Epithelial cell of proximal tubule (primary cell): ENCODE measurements around the gene LAGE3. TPM values are rescaled to one million over a fixed set of nuclear protein-coding genes. Genes with fewer than 3 reads are reported as not detected.

ENCODE experiments used
- DNase-seq: peaks from one replicate; pipeline ENCODE4 v3.0.0-alpha.2; 2011; ENCODE audit warnings: low read depth
- H3K4me3 ChIP-seq: 2 replicates; pipeline ENCODE4 v1.5.1; 2011; ENCODE audit warnings: low read depth, mild to moderate bottlenecking, low read length
- CTCF ChIP-seq: conservative IDR thresholded peaks from 2 replicates; pipeline ENCODE4 v1.5.1; 2012; ENCODE audit warnings: low read depth, mild to moderate bottlenecking, low read length
- total RNA-seq: library from RNA; depleted of rRNA; stranded (reverse); fragments of >200 nt; gene quantifications from 2 replicates; pipeline ENCODE4 v1.2.3, GENCODE V29; 2015

LAGE3 gene
- total RNA-seq, 1 donor from 2014 or later, result 23.0 TPM

GRCh38 chrX:154432210-154432609, 46.9 kb downstream of the LAGE3 start:
- no peak overlapping the region for H3K4me3 ChIP-seq
- TF ChIP-seq CTCF, result no peak
- DNase-seq, result no peak

GRCh38 chrX:154431341-154431740, 47.7 kb downstream of the LAGE3 start:
- DNase-seq, result no peak
- H3K4me3 ChIP-seq, result no peak overlapping the region
- no peak for TF ChIP-seq CTCF

- no peak overlapping the region for H3K4me3 ChIP-seq
- no peak for TF ChIP-seq CTCF
- DNase-seq, result no peak
These were observed 48.2 kb downstream of the LAGE3 start for GRCh38 chrX:154430916-154431315.

- DNase-seq, result no peak
- H3K4me3 ChIP-seq, result no peak overlapping the region
- no peak for TF ChIP-seq CTCF
These were observed 48.6 kb downstream of the LAGE3 start for GRCh38 chrX:154430479-154430878.

- TF ChIP-seq CTCF, result no peak
- DNase-seq, result no peak
- peak overlapping the region; percentile 71 for H3K4me3 ChIP-seq
These were observed 49.4 kb downstream of the LAGE3 start for GRCh38 chrX:154429711-154430110.

- peak; percentile 15 for DNase-seq
- no peak for TF ChIP-seq CTCF
- peak within 1 kb of the TSS; percentile 71 for H3K4me3 ChIP-seq
These were observed 50.6 kb downstream of the LAGE3 start, which contains the start of gene ATP6AP1 for GRCh38 chrX:154428176-154429171. Gene ATP6AP1, plus strand, starts transcription at chrX:154428677. Its CDS starts 16 bp downstream, at chrX:154428693.

Other genes with a start within 250 kb of the LAGE3 start
- gene OPN1MW3, start 221.7 kb downstream of the LAGE3 start, total RNA-seq, result not detected in 2 replicates
- not detected in 2 replicates for gene TEX28, start 184.2 kb downstream of the LAGE3 start, total RNA-seq
- gene TKTL1, start 183.5 kb downstream of the LAGE3 start, total RNA-seq, result 0.17 TPM in 1 of 2 replicates, not detected in the other
- gene FLNA, start 104.6 kb downstream of the LAGE3 start, total RNA-seq, result 953 and 1,430 TPM in 2 replicates
- 50.7 and 63.0 TPM in 2 replicates for gene EMD, start 100.0 kb downstream of the LAGE3 start, total RNA-seq
- gene RPL10, start 80.9 kb downstream of the LAGE3 start, total RNA-seq, result 5,736 and 6,055 TPM in 2 replicates
- gene DNASE1L1, start 70.0 kb downstream of the LAGE3 start, total RNA-seq, result 20.7 and 27.7 TPM in 2 replicates
- gene TAFAZZIN, start 67.7 kb downstream of the LAGE3 start, total RNA-seq, result 33.6 and 55.8 TPM in 2 replicates
- gene ATP6AP1, start 50.6 kb downstream of the LAGE3 start, total RNA-seq, result 28.5 and 55.1 TPM in 2 replicates
- 116 and 144 TPM in 2 replicates for gene GDI1, start 42.1 kb downstream of the LAGE3 start, total RNA-seq
- 51.1 and 74.1 TPM in 2 replicates for gene FAM50A, start 35.1 kb downstream of the LAGE3 start, total RNA-seq
- 5.9 and 14.6 TPM in 2 replicates for gene PLXNA3, start 21.0 kb downstream of the LAGE3 start, total RNA-seq
- 39.4 and 65.5 TPM in 2 replicates for gene UBL4A, start 7.3 kb upstream of the LAGE3 start, total RNA-seq
- gene SLC10A3, start 11.3 kb upstream of the LAGE3 start, total RNA-seq, result 26.1 and 29.1 TPM in 2 replicates
- gene FAM3A, start 37.0 kb upstream of the LAGE3 start, total RNA-seq, result 24.8 and 31.8 TPM in 2 replicates
- 70.5 and 84.1 TPM in 2 replicates for gene G6PD, start 67.6 kb upstream of the LAGE3 start, total RNA-seq
- gene IKBKG, start 68.3 kb upstream of the LAGE3 start, total RNA-seq, result 15.8 and 21.4 TPM in 2 replicates
- gene CTAG1A, start 105.9 kb upstream of the LAGE3 start, total RNA-seq, result not detected in 2 replicates
- gene CTAG1B, start 140.0 kb upstream of the LAGE3 start, total RNA-seq, result not detected in 2 replicates
- gene CTAG2, start 174.3 kb upstream of the LAGE3 start, total RNA-seq, result not detected in 2 replicates